OCI-LY1 (cell line): ENCODE results near the gene MGAT5B.

Experiments
- H2AFZ ChIP-seq: fragments of 200-600 bp; sonication (generic), shearing (Covaris generic); 2 replicates; pipeline ENCODE4 v1.6.0; 2014; ENCODE audit warnings: antibody characterized with exemption, mild to moderate bottlenecking, low read length
- H3F3A ChIP-seq: fragments of 200-600 bp; sonication (generic), shearing (Covaris generic); 2 replicates; pipeline ENCODE4 v1.6.0; 2014; ENCODE audit warnings: mild to moderate bottlenecking, antibody characterized with exemption, low read length, moderate library complexity; ENCODE audit not compliant: insufficient read depth
- H3K27ac ChIP-seq: fragments of 200-600 bp; sonication (generic); 2 replicates; pipeline ENCODE4 v1.5.1; 2014; ENCODE audit warnings: low read length, mixed run types, mild to moderate bottlenecking, low read depth; ENCODE audit not compliant: poor library complexity, severe bottlenecking
- H3K27me3 ChIP-seq: fragments of 200-600 bp; sonication (generic); 2 replicates; pipeline ENCODE4 v1.6.0; 2014; ENCODE audit warnings: antibody characterized with exemption, mild to moderate bottlenecking, low read length, moderate library complexity; ENCODE audit not compliant: insufficient read depth
- H3K36me3 ChIP-seq: fragments of 200-600 bp; sonication (generic); 2 replicates; pipeline ENCODE4 v1.6.1; 2014; ENCODE audit warnings: mild to moderate bottlenecking, antibody characterized with exemption, low read length, moderate library complexity, mixed read lengths; ENCODE audit not compliant: insufficient read depth
- H3K4me1 ChIP-seq: fragments of 200-600 bp; sonication (generic); 2 replicates; pipeline ENCODE4 v1.5.1; 2014; ENCODE audit warnings: mild to moderate bottlenecking, low read length, moderate library complexity; ENCODE audit not compliant: insufficient read depth, severe bottlenecking
- H3K4me2 ChIP-seq: fragments of 200-600 bp; sonication (generic), shearing (Covaris generic); 2 replicates; pipeline ENCODE4 v1.6.1; 2014; ENCODE audit warnings: low read length
- H3K4me3 ChIP-seq: fragments of 200-600 bp; sonication (generic); 2 replicates; pipeline ENCODE4 v1.5.1; 2014; ENCODE audit warnings: low read length, low read depth, mild to moderate bottlenecking, mixed read lengths; ENCODE audit not compliant: poor library complexity, severe bottlenecking
- H3K79me2 ChIP-seq: fragments of 200-600 bp; shearing (Covaris generic); 2 replicates; pipeline ENCODE4 v1.6.1; 2016; ENCODE audit warnings: mixed run types, low read length, mixed read lengths; ENCODE audit not compliant: insufficient read depth
- H3K9ac ChIP-seq: fragments of 200-600 bp; sonication (generic), shearing (Covaris generic); 2 replicates; pipeline ENCODE4 v1.6.1; 2014; ENCODE audit warnings: mild to moderate bottlenecking, low read length, mixed read lengths
- H3K9me2 ChIP-seq: fragments of 200-600 bp; sonication (generic), shearing (Covaris generic); 2 replicates; pipeline ENCODE4 v1.6.1; 2014; ENCODE audit warnings: low read depth, mild to moderate bottlenecking, low read length, mixed read lengths
- H3K9me3 ChIP-seq: fragments of 200-600 bp; shearing (Covaris generic); 2 replicates; pipeline ENCODE4 v1.6.1; 2014; ENCODE audit warnings: low read length, mixed read lengths
- H4K20me1 ChIP-seq: fragments of 200-600 bp; sonication (generic), shearing (Covaris generic); 2 replicates; pipeline ENCODE4 v1.6.0; 2016; ENCODE audit warnings: mild to moderate bottlenecking, low read length; ENCODE audit not compliant: insufficient read depth
- CTCF ChIP-seq: fragments of 200-600 bp; sonication (generic), shearing (Covaris generic); IDR thresholded peaks from 2 replicates; pipeline ENCODE4 v1.5.1; 2017; ENCODE audit warnings: mild to moderate bottlenecking, antibody characterized with exemption, low read length, moderate library complexity, mixed read lengths
- EZH2 ChIP-seq: fragments of 200-600 bp; sonication (generic), shearing (Covaris generic); IDR thresholded peaks from 2 replicates; pipeline ENCODE4 v1.8.0; 2017; ENCODE audit warnings: borderline replicate concordance, mixed run types, mild to moderate bottlenecking, antibody characterized with exemption, low read length, moderate library complexity, mixed read lengths

MGAT5B gene

DNA sequence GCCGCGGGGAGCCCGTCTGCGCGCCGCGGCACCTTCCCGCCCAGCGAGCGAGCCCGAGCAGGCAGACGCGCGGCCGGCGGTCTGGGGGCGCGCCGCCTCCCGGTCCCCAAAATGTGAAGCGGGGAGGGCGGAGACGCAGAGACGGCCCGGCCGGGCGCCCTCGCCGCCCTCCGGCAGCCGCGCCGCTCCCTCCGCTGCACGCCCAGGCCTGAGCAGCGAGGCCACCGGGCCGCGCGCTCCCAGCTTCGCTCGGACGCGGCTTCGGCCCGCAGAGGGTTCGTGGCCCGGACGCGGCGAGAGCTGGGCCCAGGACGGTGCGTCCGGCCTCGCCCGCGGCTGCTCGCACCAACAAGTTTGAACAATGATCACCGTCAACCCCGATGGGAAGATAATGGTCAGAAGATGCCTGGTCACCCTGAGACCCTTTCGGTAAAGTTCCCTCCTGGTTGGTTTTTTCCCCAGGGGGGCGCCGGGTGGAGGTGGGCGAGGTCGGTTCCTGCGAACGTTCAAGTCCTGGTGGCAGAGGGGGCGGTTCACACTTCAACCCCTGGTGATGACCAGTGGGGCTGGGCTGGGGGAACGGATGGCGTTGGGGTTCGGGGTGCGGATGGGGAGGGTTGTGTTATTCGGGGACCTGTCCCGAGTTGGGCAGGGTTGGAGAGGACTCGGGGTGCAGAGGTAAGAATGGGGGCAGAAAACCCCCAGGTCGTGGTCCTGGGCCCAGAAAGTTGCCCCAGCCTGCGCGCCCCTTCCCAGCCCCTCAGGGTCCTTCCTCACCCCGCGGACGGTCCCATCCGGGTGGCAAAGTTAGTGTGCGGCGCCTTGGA lies 678 bp downstream of the MGAT5B start:
- Histone ChIP-seq H3F3A (no peaks in the 10 kb centered on the region), H3K79me2 (no peaks in the 10 kb centered on the region), H3K27me3 (0 out of 2 replicates have a peak, but pooled peaks cover 2% of the 10 kb centered on the region), H2AFZ (no peak overlapping the region), H3K9me2 (no peaks in the 10 kb centered on the region), H3K9me3 (no peaks in the 10 kb centered on the region), H3K36me3 (no peaks in the 10 kb centered on the region), H3K27ac (no peak overlapping the region), H3K4me2 (peak overlapping the region; percentile 36), H3K4me1 (peaks cover 3% of the 10 kb centered on the region), H3K9ac (no peak overlapping the region), H4K20me1 (no peaks in the 10 kb centered on the region), H3K4me3 (peak overlapping the region; percentile 26)
- no peak for TF ChIP-seq CTCF
- TF ChIP-seq EZH2 = no peak

- peaks cover 4% of the 10 kb centered on the region; the same call in 1 of the 2 replicates for H3K27me3 ChIP-seq
- H3K27ac ChIP-seq = no peak overlapping the region
- no peaks in the 10 kb centered on the region for H3F3A ChIP-seq
- H3K36me3 ChIP-seq = no peaks in the 10 kb centered on the region; the same call in 1 of the 2 replicates
- H3K9me2 ChIP-seq = no peaks in the 10 kb centered on the region
- H3K79me2 ChIP-seq = no peaks in the 10 kb centered on the region
- no peaks in the 10 kb centered on the region for H4K20me1 ChIP-seq
- H3K9me3 ChIP-seq = peaks cover under 1% of the 10 kb centered on the region; the same call in 1 of the 2 replicates
- H3K4me2 ChIP-seq = no peak overlapping the region
- TF ChIP-seq CTCF = no peak
- TF ChIP-seq EZH2 = no peak
- no peak overlapping the region for H3K9ac ChIP-seq
- H3K4me3 ChIP-seq = no peak overlapping the region
- H3K4me1 ChIP-seq = peaks cover 3% of the 10 kb centered on the region
- no peak overlapping the region for H2AFZ ChIP-seq
These were observed 1.5 kb downstream of the MGAT5B start for GRCh38 chr17:76869496-76870376.

DNA sequence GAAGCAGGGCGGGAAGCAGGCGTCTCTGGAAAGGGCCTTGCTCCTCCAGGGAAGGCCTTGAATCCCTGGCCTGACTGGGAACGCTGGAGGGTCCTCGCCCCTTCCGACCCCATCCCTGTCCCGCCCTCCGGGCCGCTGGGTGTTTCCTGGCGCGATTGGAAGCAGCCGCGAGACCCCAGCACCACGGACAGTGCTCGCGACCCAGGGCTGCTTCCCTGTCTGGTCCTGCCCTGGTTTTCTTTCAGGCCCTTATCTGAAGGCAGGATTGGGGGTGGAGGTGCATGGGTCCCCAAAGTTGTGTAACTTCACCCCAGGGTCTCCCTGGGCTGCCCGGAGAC lies 2.1 kb downstream of the MGAT5B start:
- no peaks in the 10 kb centered on the region; the same call in 1 of the 2 replicates for H3K36me3 ChIP-seq
- TF ChIP-seq CTCF (no peak), EZH2 (no peak)
- H3F3A ChIP-seq = no peaks in the 10 kb centered on the region
- peaks cover 10% of the 10 kb centered on the region; the same call in 1 of the 2 replicates for H3K27me3 ChIP-seq
- H3K9me3 ChIP-seq = peaks cover 6% of the 10 kb centered on the region
- no peak overlapping the region for H3K4me2 ChIP-seq
- peaks cover 3% of the 10 kb centered on the region for H3K4me1 ChIP-seq
- H3K9me2 ChIP-seq = no peaks in the 10 kb centered on the region
- H3K4me3 ChIP-seq = no peak overlapping the region
- H3K79me2 ChIP-seq = no peaks in the 10 kb centered on the region
- H2AFZ ChIP-seq = no peak overlapping the region
- H4K20me1 ChIP-seq = no peaks in the 10 kb centered on the region
- no peak overlapping the region for H3K27ac ChIP-seq
- no peak overlapping the region for H3K9ac ChIP-seq
